ENCODE results near the gene ZNF681.

GRCh38 chr19:23800868-23801267 is 42.2 kb upstream of the ZNF681 start:
- TF ChIP-seq CTCF (IDR thresholded peaks at IDR 0.05) (no peak), PBX3 (IDR thresholded peaks at IDR 0.05) (no peak), SMC3 (IDR thresholded peaks at IDR 0.05; ENCODE audit: low read depth, low read length) (no peak), REST (IDR thresholded peaks at IDR 0.05; ENCODE audit: low read depth, low read length) (no peak), POLR2AphosphoS5 (IDR thresholded peaks at IDR 0.05; ENCODE audit: low read depth, low read length) (no peak), CHD2 (IDR thresholded peaks at IDR 0.05; ENCODE audit: low read length, partially characterized antibody) (no peak), SIN3A (IDR thresholded peaks at IDR 0.05; ENCODE audit: borderline replicate concordance, low read depth, low read length) (no peak), TAF1 (IDR thresholded peaks at IDR 0.05; ENCODE audit: borderline replicate concordance, low read depth, low read length) (no peak), RFX5 (IDR thresholded peaks at IDR 0.05; ENCODE audit: low read length) (no peak), EP300 (IDR thresholded peaks at IDR 0.05; ENCODE audit: borderline replicate concordance in 1 of 2, low read depth in 1 of 2, low read length in 1 of 2) (no peak), MEF2A (IDR thresholded peaks at IDR 0.05; ENCODE audit: borderline replicate concordance, low read depth) (no peak), EZH2phosphoT487 (IDR thresholded peaks at IDR 0.05; ENCODE audit: borderline replicate concordance, low read depth) (no peak), USF2 (IDR thresholded peaks at IDR 0.05; ENCODE audit: borderline replicate concordance, low read depth, low read length) (no peak)

All from SK-N-SH (cell line).